GM19025 (cell line): ENCODE measurements around the gene CACNA1H.
"Not testable (repeated sequence)": the region's sequence is repeated elsewhere in the genome, so short reads cannot be mapped to it uniquely, and the experiment has no call there.

Experiments
- ATAC-seq: cut with Tn5 transposase; IDR thresholded peaks from one replicate; pipeline ENCODE4 v1.9.1; 2021; ENCODE audit warnings: mild to moderate bottlenecking, low read depth, moderate library complexity; ENCODE audit not compliant: unreplicated experiment

CACNA1H gene

DNA sequence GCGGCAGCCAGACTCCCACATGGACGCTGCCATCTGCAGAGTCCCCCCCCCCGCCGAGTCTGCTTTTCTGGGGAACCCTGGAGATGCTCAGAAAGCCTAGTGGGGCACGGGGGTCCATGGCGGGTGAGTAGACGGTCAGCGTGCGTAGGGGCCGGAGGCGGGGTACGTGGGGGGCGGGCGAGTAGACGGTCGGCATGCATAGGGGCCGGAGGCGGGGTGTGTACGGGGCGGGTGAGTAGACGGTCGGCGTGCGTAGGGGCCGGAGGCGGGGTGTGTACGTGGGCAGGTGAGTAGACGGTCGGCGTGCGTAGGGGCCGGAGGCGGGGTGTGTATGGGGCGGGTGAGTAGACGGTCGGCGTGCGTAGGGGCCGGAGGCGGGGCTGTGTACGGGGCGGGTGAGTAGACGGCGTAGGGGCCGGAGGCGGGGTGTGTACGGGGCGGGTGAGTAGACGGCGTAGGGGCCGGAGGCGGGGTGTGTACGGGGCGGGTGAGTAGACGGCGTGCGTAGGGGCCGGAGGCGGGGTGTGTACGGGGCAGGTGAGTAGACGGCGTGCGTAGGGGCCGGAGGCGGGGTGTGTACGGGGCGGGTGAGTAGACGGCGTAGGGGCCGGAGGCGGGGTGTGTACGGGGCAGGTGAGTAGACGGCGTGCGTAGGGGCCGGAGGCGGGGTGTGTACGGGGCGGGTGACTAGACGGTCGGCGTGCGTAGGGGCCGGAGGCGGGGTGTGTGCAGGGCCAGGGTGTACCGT is 32.7 kb downstream of the CACNA1H start:
- not testable (repeated sequence) for ATAC-seq

DNA sequence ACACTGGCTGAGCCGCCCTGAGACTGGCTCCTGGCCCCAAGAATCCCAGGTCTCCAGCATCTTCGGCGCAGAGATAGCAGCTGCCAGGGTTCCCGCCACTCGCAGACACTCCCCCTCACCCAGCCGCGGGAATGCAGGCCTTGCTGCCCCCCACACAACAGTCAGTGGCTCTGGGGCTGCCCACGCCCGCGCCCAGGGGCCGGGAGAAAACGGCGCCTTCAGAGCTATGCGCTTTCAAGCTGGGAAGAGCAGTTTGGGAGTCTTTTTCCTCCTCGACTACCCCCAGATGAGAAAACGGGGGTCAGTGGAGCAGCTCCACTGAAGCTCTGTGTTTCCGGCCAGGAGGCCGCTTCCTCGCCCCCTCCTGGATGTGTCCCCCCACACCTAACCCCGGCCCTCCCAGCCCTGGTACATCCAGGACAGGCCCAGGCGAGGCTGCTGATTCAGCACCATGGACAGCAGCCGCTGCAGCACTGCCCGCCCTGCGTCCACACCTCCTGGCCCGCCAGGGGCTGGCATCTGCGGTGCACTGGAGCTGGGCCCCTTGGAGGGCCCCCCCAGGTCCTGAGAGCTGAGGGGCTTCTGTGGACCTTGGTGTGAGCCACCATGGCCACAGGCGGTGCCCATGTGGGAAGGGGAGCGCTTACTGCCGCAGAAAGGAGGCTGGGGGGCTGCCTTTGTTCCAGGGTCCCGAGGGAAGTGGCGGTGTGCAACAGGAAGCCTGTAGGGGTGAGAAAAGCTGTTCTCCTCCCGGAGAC is 35.7 kb downstream of the CACNA1H start:
- ATAC-seq: no peak

DNA sequence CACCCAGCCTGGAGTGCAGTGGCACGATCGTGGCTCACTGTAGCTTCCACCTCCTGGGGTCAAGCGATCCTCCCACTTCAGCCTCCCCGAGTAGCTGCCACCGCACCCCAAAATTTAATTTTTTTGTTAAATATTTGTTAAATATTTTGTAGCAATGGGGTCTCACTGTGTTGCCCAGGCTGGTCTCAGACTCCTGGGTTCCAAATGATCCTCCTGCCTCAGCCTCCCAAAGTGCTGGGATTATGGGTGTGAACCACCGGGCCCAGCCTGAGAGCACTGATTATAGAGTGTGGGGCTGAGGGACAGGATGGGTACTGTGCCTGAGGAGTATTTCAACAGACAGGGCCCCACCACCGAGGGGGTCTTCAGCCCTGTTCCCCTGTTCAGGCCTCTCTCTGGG is 36.5 kb downstream of the CACNA1H start:
- ATAC-seq: no peak

DNA sequence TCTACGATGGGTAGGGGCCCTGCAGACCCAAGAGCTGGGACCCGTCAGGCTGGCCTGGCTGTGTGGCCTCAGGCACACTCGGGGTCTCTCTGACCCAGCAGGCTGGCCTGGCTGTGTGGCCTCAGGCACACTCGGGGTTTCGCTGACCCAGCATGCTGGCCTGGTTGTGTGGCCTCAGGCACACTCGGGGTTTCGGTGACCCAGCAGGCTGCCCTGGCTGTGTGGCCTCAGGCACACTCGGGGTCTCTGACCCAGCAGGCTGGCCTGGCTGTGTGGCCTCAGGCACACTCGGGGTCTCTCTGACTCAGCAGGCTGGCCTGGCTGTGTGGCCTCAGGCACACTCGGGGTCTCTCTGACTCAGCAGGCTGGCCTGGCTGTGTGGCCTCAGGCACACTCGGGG is 37.9 kb downstream of the CACNA1H start:
- not testable (repeated sequence) for ATAC-seq

DNA sequence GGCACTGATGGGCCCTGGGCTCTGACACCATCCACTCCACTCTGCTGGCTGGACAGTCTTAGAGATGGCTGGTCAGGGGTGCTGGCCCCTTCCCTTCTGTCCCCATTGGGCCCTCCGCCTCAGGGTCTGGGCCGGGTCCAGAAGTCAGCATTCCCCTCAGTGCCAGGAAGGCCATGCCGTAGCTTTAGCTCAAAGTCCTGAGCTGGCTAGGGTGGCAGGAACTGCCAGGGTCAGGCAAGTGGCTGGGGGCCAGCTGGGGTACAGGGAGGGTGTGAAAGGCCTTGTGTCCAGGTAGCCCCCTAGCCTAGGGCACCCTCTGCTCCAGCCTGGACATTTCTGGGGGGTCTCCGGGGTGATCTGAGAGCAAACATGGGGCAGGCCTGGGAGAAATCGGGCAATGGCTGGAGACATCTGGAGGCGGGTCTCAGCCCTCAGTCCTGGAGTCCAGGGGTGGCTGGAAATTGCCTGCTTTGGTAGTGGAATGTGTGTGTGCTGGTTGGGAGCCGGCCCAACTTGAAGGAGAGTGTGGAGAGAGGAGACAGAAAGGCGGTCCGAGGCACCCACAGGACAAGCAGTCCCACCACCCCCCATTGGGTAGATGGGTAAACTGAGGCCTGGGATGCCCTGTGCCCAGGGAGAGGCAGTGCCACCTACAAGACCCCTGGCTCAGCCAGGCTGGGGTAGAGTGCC is 39.6 kb downstream of the CACNA1H start:
- no peak for ATAC-seq

DNA sequence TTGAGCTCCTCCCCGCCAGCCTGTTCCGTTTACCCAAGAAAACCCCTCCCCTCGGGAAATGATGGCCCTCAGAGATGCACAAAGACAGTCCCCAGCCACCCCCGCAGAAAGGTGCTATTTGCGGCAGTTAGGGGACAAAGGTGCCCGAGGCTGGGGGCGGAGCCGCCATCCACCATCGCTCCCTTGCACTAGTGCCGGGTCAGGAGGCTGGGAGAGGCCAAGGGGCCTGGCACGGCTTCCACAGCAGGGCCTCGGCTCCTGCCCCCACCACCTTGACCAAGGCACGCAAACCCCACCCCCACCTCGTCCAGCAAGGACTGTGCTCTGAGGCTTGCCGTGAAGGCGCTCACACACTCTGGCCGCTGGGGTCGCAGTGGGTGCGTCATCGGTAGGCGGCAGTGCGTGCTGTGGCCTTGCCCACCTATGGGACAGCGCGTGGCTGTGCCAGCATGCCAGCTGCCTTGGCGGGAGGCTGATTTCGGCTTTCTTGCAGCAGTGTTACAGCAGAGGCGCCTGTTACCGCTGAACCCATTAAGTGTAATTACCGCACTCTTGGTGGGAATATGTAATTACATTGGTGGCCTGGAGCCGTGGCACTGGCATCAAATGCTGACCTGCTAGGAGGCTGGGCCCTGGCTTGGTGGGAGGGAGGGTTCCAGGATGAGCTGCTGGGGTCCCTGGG is 40.4 kb downstream of the CACNA1H start:
- ATAC-seq: no peak

DNA sequence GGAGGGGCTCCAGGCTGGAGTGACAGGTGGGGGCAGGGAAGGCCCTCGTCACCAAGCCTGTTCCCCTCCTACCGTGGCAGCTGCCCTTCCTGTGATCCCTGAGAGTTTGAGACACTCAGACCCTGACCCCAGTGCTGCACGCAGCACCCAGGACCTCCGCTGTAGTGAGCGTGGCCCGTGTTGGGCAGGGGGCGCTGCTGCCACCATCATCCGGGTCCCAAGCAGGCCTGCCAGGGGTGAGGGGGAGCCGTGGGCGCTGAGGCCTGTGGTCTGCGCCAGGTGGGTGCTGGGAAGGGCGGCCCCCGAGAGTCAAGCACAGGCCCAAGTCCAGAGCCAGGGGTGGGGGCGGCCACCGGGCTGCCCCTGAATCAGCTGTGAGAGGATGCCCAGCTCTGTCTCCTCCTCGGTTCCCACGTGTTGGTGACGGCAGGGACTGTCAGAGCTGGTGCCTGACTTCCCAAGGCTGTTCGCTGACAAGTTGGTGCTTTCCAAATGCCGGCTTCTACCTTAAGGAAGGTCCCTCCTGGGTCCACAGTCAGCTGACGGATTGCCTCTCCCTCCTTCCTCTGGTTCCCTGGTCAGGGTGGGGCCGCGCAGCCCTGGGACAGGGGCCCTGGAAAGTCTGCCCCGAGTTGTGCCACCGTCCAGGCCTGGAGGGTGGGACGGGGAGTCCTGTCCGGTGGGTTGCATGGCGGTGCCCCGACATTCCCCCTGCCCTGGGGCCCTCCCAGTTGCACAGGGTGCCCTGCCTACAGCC is 41.1 kb downstream of the CACNA1H start:
- ATAC-seq: no peak

DNA sequence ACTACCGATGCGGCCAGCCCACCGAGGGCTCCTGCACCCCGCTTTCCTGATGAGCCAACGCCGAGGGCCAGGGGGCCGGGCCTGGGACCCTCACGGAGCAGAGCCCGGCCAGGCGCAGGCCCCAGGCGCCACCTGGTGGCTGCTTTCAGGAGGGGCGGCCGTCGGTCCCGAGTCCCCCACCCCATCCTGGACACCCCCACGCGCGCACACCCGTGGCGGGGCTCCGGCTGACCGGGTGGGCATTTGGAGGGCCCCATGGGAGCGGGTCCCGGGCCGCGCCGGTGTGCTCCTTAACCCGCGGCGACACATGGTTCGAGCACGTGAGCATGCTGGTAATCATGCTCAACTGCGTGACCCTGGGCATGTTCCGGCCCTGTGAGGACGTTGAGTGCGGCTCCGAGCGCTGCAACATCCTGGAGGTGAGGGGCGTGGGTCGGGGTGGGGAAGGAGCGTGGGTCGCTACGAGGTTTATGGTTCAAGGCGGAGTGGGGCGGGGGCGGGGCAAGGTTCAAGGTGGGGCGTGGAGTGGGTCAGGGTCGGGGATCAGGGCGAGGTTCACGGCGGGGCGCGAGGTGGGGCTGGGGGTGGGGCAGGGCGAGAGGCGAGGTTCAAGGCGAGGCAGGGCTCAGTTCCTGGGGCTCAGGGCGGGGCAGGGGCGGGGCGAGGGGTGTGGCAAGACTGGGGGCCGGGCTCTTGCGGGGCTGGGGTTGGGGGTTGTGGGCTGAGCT is 41.9 kb downstream of the CACNA1H start:
- no peak for ATAC-seq

DNA sequence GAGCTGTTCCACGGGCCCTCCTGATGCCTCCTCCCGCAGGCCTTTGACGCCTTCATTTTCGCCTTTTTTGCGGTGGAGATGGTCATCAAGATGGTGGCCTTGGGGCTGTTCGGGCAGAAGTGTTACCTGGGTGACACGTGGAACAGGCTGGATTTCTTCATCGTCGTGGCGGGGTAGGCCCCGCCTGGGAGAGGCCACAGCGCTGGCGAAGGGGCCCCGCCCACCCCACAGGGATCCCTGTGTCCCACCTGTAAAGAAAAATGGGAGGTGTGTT is 42.4 kb downstream of the CACNA1H start:
- no peak for ATAC-seq

DNA sequence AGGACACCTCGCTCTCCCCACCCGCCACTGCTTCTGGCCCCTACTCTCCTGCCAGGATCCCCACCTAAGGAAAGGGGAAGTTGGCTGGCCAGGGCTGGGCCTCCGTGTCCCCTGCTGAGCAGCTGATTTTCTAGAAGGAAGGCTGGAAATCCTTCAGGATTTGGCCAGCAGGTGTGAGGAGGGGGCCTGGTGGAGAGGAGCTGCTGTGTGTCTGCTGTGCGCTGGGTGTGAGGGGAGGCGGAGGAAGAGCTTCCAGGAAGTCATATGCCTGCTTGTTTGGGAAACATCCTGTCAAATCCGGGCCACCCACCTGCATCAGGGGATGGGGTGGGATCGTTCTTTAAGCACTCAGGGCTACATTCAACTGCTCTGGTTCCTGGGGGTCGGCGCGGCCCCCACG is 43.6 kb downstream of the CACNA1H start:
- no peak for ATAC-seq

DNA sequence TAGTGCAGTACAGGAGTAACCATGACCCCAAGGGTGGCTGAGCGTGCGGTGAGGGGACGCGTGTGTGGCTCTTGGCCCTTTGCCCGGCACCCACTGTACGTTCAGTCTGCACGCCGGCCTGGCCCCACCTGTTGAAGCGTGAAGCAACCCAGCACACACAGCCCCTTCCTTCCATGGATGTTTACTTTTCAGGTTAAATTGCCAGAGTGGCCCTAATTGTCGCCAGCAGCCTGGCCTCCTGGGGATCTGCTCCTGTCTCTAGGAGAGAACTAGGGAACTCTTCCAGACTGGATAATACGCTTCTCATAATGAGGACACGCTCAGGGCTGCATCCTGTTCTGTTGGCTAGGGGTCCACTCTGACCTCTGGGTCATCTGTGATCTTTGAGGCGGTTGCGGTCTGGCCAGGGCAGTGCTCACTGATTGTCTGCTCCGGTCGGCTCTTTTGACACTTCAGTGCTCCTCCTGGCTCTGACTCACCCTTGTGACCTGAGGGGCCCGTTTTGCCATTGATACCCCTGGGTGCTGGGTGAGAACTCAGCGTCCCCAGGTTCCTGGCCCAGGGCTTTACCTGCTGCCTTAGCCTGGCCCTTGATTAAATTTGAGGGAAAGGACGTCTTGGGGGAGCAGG is 44.4 kb downstream of the CACNA1H start:
- ATAC-seq: no peak

DNA sequence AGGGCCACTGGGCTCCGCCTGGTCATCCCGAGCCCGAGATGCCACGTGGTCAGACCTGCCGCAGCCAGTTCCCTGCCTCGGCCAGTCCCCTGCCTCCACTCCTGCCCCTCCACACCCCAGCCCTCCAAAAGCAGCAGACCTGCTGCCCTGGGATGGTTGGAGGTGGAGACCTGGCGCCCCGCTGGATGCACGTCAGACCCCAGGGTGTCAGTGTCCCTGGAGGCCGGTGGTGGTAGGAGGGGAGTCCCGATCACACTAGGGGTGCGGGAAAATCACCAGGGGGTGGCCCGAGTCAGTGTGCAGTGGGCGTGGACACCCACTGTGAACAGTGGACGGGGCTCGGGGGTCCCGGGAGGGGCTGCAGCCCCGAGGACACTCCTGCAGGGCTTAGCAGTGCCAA is 45.3 kb downstream of the CACNA1H start:
- ATAC-seq: no peak

DNA sequence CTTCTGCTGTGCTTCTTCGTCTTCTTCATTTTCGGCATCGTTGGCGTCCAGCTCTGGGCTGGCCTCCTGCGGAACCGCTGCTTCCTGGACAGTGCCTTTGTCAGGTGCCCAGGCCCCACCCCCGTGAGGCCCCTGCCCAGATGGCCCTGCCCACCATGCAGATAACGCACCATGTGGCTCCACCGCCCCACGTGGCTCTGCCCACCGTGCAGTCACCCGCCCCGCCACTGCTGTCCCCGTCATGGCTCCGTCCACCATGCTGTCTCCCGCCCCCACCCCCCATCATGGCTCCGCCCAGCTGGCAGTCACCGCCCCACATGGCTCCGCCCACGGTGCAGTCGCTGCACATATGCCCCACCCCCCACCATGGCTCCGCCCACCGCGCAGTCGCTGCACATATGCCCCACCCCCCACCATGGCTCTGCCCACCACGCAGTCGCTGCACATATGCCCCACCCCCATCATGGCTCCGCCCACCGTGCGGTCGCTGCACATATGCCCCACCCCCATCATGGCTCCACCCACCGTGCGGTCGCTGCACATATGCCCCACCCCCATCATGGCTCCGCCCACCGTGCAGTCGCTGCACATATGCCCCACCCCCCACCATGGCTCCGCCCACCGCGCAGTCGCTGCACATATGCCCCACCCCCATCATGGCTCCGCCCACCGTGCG is 45.9 kb downstream of the CACNA1H start:
- ATAC-seq: not testable (repeated sequence)

DNA sequence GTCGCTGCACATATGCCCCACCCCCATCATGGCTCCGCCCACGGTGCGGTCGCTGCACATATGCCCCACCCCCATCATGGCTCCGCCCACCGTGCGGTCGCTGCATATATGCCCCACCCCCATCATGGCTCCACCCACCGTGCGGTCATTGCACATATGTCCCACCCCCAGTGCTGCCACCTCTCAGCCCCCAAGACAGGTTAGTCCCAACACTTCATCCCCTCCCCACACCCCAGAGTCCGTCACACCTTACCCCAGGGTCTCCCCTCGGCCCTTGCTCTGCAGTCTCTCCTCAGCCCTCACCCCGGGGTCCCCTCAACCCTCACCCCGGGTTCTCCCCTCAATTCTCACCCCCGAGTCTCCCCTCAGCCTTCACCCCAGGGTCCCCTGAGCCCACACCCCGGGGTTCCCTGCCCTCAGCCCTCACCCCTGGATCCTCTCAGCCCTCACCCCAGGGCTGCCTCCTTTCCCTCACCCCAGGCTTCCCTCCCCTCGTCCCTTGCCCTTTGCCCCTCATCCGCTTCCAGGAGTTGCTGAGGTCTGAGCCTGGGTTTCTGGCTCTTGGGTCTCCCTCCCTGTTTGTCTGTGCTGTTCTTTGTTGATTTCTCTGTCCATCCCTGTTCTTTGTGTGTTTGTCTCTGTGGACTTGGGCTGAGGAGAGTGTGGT is 46.6 kb downstream of the CACNA1H start:
- no peak for ATAC-seq

DNA sequence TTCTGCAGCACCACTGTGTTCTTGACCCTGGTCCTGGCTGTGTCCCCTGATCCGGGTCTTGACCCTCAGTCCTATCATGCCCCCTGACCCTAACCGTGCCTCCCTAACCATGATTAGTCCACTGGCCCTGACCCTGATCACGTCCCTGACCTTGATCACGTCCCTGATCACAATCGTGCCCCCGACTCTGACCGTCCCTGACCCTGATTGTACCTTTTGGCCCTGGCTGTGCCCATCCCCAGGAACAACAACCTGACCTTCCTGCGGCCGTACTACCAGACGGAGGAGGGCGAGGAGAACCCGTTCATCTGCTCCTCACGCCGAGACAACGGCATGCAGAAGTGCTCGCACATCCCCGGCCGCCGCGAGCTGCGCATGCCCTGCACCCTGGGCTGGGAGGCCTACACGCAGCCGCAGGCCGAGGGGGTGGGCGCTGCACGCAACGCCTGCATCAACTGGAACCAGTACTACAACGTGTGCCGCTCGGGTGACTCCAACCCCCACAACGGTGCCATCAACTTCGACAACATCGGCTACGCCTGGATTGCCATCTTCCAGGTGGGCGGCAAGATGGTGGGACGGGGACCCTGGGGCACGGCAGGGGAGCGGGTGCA is 47.2 kb downstream of the CACNA1H start:
- ATAC-seq: no peak

DNA sequence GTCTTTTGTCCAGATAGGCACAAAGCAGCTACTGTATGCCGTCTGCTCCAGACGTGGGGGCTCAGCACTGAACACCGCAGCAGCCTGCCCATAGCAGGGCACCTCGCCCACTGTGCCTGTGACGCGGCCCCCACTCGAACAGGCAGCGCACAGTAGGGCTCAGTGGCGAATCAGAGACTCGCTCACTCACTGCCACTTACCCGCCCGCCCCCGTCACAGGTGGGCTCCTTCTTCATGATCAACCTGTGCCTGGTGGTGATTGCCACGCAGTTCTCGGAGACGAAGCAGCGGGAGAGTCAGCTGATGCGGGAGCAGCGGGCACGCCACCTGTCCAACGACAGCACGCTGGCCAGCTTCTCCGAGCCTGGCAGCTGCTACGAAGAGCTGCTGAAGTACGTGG is 48.5 kb downstream of the CACNA1H start:
- no peak for ATAC-seq

DNA sequence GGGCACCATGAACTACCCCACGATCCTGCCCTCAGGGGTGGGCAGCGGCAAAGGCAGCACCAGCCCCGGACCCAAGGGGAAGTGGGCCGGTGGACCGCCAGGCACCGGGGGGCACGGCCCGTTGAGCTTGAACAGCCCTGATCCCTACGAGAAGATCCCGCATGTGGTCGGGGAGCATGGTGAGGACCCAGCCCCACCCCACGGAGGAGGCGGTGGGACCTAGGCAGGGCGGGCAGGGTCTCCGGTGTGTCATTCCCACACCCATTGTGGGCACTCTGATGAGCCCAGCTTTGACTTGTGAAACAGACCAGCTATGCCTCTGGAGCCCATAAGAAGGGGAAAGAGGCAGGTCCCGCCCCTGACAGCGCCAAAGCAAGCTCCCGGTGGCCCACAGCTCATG is 49.4 kb downstream of the CACNA1H start:
- no peak for ATAC-seq

DNA sequence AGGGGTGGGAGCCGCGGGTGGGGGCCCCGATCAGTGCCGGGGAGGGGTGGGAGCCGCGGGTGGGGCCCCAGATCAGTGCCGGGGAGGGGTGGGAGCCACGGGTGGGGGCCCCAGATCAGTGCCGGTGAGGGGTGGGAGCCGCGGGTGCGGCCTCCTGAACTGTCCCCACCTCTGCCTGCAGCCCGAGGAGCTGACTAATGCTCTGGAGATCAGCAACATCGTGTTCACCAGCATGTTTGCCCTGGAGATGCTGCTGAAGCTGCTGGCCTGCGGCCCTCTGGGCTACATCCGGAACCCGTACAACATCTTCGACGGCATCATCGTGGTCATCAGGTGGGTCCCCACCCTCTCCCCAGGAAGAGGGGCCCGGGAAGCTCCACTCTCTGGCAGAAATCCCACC is 52.0 kb downstream of the CACNA1H start:
- no peak for ATAC-seq
